GM19397 (cell line): Measurements from ENCODE around the gene NPC1L1.
"Not testable (repeated sequence)": the region's sequence is repeated elsewhere in the genome, so short reads cannot be mapped to it uniquely, and the experiment has no call there.

ENCODE experiments used
- ATAC-seq: cut with Tn5 transposase; IDR thresholded peaks from one replicate; pipeline ENCODE4 v1.9.1; 2021; ENCODE audit warnings: mild to moderate bottlenecking, moderate library complexity; ENCODE audit not compliant: unreplicated experiment

Gene NPC1L1

DNA sequence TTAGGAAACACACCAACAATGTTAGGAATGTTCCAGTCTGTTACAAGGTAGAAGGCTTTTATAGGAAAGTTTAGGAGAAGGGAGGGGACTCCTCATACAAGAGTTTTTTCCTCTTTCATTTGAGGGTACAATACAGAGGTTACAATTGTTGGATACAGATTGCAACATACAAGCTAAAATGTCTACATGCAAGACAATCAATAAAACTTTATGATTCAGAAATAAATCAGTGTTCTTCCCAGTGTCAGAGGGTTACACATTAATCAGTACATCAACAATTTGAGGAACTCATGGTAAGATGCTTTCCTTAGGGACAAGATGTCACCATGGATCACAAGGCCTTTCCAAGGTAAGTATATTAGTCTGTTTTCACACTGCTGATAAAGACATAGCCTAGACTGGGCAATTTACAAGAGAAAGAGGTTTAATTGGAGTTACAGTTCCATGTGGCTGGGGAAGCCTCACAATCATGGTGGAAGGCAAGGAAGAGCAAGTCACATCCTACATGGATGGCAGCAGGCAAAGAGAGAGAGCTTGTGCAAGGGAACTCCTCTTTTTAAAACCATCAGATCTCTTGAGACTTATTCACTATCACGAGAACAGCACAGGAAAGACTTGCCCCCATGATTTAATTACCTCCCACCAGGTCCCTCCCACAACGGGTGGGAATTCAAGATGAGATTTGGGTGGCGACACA is 34.4 kb downstream of the NPC1L1 start:
- ATAC-seq = not testable (repeated sequence)

GRCh38 chr7:44505595-44505994 is 35.5 kb downstream of the NPC1L1 start:
- no peak for ATAC-seq

DNA sequence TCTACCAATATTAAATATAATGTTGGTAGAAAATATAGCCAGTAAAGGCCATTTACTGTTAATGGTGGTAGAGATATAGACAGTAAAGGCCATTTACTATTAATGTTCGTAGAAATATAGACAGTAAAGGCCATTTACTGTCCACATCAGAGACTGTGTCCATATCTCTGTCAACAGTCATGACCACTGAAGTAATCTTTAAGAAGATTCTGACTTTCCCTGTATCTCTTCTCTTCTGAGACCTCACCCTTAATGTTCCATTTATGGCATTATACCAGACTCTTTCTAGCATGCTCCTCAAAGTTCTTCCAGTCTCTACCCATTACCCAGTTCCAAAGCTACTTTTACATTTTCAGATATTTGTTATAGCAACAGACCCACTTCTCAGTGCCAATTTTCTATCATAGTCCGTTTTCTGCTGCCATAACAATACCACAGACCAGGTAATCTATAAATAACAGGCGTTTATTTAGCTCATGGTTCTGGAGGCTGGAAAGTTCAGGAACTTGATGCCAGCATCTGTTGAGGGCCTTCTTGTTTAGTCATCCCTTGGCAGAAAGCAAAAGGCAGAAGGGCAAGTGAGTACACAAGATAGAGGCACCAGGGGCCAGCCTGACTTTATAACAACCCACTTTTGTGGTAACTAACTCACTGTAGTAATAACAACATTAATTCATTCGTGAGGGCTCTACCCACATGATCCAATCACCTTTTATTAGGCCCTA is 42.7 kb downstream of the NPC1L1 start:
- no peak for ATAC-seq

DNA sequence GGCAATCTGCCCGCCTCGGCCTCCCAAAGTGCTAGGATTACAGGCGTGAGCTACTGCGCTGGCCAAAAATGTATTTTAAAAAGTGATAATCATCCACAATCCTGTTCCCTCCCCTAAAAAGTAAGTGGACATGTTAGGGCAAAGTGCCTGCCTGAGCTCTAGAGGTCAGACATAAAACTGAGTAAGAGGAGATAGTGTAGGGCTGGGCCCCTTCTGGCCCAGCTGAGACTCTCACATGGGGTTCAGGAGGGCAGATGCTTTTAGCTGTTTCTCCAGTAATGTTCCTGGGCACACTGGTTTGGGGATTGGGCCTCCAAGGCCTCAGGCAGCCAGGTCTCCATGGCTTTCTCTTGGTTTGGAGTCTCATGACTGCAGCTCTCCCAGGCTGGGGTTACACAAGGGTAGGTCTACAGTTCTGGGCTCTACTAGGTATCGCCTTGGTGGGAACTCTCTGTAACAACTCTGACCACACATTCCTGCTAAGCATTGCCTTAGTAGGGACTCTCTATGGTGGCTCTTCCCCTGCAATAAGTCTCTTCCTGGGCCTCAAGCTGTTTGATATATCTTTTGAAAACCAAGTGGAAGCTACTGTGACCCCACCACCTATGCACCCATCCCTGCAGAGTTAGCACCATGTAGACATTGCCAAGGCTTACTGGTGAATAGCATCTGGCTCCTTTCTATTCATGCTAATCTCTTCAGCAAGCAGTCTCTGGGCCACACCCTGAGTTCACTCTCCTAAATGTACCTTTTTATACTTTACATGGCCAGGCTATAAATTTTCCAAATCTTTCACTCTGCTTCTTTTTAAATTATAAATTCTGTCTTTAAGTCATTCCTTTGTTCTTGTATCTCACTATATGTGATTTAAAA is 43.7 kb downstream of the NPC1L1 start:
- ATAC-seq = no peak

DNA sequence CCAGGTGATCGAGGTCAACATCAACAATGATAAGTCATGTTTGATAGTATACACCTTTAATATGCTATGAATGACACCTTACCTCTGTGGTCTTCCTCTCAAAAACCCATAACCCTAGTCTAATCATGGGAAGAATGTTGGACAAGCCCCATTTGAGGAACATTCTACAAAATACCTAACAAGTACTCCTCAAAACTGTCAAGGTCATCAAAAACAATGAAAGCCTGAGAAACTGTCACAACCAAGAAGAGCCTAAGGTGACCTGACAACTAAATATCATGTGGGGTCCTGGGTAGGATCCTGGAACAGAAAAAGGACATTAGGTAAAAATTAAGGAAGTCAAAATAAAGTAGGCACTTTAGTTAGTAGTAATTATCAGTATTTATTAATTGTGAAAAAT is 44.7 kb downstream of the NPC1L1 start:
- no peak for ATAC-seq

- no peak for ATAC-seq
Observed at GRCh38 chr7:44494960-44495359, 46.2 kb downstream of the NPC1L1 start.

- no peak for ATAC-seq
Observed at GRCh38 chr7:44491229-44491628, 49.9 kb downstream of the NPC1L1 start.

DNA sequence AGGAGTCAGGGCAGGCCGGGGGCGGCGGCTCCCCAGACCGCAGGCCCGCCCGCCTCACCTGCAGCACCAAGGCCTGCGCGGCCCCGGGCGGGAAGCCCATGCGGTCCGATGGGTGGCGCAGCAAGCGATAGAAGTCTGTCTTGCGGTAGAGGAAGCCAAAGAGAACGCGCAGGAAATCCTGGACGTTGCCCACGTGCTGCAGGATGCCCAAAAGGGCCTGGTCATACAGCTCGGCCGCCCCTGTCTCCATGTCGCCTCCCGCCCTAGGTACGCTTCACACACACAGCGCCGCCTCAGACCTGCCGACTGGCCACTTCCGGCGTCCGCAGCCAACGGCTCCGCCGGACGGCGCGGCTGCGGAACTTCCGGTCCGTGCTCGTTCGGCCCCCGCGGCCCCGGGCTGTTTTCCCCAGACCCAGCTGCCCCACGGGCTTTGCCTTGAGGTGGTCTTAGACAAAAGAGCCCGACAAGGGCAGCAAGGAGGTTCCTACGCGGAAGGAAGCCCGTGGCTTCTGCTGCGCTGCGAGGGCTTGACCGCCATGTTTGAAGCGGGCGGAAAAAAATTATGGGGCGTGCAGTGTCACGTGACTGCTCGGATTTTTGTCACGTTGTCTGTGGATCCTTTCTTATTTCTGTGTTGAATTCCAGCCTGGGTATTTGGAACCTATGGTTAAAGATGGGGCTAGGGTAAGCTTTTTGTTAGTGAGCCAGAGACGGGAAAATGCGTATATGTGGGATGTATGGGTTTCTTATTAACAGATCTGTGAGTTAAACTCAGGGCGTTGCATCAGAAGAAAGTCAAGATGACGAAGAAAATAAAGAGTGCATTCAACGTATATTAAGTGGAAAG is 50.6 kb downstream of the NPC1L1 start, which contains the start of gene NUDCD3:
TSS of gene NUDCD3 (minus strand) at position 308 of the 850 bp plus-strand sequence. CDS start at position 250, 58 bp downstream.
- ATAC-seq = peak; percentile 96

GRCh38 chr7:44489955-44490350 is 51.2 kb downstream of the NPC1L1 start:
- peak; percentile 24 for ATAC-seq

DNA sequence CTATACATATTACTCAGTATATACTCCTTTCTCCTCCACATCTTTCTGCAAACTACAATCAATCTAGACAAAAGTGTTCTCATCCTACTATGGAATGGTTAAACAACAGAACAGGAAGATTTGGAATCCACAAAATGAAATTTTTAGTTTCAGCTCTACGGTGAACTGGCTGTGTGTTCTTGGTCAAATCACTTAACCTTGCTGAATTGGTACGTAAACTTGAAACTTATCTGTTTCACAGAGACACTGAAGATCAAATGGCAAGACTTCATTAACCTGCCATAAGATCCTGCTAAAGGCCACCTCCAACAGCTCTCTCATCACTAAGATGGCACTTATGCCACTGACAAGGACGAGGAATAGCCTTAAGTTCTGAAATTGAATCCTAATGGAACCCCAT is 52.2 kb downstream of the NPC1L1 start:
- no peak for ATAC-seq

- no peak for ATAC-seq
Observed at GRCh38 chr7:44486693-44487092, 54.4 kb downstream of the NPC1L1 start.

DNA sequence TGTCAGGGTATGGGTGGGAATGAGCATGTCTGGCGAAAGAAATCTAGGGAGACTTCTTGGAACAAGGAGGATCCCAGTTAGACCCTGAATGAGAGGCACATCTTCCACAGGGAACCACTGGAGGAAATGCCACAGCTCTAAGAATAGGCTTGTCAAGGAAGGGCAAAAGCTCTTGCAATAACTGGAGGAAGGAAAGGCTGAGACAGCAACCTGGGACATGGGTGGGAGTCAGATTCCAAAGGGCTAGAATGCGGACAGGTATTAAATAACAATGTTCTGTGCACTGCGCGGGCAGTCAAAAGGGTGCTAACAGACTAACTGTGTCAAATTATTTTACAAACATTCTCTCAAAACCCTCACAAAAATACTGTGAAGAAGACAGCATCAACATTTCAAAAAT is 55.1 kb downstream of the NPC1L1 start:
- no peak for ATAC-seq

DNA sequence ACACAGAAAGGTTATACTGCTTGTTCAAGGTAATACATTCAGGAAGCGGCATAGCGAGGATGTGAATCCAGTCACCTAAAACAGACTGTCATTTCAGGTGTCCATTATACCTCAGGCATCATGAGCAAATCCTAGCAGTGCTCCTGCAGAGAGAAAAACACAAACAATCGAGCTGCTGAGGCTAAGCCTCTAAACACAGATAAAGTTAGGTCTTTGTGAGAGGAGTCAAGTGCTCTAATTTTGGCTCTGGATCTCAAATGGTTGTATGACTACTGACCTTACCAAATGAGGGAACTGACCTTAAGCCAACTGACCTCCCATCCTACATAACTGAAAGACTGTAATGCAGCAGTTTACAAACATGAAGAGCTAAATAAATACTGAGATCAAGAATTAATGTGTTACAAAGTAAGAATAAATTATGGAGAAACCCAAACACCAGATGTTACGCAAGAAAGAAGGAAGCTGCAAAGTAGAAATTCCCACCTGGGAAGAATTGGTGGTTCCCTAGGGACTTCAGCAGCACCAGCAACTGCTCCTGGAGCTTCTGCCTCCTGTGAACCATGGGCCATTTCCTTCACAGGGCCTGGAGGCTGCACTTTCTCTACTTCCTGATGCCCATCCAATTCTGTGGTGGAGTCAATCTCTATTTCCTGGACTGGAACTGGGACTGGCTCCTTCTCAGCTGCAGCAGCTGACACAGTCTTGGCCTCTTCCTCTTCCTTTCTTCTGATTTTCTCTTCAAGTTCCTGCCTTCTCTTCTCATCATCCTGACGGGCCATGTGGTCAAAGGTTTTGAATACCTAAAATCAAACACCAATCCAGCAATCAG is 56.4 kb downstream of the NPC1L1 start:
- no peak for ATAC-seq

DNA sequence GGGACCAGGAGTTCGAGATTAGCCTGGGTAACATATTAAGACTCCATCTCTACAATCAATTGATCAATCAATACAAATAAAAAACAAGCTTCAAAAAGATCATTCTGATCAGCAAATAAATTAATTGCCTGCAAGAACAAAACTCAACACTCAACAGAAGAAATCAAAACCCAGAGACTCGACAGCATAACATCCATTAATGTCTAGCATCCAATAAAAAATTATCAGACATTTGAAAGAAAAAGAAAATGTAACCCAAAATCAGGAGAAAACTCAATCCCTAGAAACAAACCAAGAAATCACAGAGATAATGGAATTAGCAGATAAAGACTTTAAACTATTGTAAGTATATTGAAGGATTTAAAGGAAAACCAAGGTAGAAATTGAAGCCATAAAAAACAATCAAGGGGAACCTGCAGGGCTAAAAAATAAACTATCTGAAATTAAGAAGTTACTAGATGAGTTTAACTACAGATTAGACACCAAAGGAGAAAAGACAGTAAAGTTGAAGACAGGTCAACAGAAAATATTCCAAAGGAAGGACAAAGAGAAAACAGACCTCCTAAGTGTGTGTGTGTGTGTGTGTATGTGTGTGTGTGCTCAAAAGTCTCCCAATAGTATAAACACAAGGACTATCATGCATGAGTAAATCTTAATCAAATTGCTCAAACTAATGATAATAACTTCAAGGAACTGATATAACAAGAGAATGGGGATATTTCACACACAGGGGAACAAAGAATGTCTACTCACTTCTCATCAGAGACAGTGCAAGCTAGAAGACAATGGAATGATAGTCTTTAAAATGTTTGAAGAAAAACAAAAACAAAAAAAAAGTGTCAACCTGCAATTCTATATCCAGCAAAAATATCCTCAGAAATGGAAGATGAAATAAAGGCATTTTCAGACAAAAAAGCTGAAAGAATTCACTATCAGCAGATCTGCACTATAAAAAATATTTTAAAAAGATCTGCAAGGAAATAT is 58.3 kb downstream of the NPC1L1 start:
- ATAC-seq = no peak

GRCh38 chr7:44477938-44478337 is 63.2 kb downstream of the NPC1L1 start:
- no peak for ATAC-seq

DNA sequence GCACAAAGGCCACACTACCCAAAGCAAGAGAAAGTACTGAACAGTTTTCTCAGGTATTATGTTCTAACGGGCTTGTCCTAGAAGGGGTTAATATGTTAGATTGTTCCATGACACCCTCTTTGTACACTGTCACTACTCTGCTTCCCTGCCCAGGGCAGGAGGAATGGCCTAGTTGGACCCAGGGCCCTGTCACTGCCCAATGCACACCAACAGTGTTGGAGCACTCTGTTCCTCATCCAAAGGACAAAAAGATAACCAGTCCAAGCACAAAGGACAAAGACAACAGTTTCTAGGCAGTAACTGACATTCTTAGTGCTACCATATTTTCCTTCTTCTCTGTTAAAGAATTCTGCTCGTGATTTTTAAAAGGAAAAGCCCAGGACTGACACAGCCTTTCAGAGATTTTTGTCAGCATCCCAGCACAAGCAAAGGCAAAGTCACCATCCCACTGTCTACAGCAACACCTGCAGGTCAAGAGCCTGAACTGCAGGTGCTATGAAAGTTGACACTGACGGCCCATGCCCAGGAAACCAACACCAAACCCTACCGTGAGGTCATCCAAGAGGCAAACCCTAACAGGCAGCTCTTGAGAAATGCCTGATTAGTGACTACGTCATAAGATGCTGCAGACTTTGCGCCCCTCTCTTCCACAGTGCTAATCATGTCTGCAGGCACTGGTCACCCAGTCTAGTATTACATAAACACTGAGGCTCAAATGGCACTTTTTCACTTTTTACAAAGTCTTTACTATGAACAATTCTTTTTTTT is 63.9 kb downstream of the NPC1L1 start:
- peak; percentile 86 for ATAC-seq

- ATAC-seq = no peak
Observed at GRCh38 chr7:44476313-44476712, 64.8 kb downstream of the NPC1L1 start.

DNA sequence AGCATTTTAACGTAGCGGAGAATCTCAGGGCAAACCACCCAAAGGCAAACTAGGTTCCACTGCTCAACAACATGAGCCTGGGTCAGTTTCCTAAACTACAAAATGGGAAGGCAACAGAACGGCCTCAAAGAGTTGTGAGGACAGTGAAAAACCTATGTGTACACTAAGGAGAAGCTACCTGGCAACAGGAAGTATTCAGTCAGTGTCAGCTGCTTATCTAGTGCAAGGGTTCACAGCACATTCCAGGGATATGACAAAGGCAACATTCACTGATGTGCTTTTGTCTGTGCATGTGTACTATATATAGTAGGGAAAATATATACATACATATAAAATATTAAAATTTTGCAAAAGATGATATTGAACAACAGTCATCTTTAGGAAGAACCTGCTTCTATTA is 67.8 kb downstream of the NPC1L1 start:
- no peak for ATAC-seq
